Epithelial cell of esophagus (primary cell): ENCODE measurements around the gene RER1.

Experiments used
- DNase-seq: peaks from one replicate; pipeline ENCODE4 v3.0.0; 2010; ENCODE audit warnings: low read depth
- H3K4me3 ChIP-seq: 2 replicates; pipeline ENCODE4 v1.5.1; 2011; ENCODE audit warnings: mild to moderate bottlenecking, low read length, control low read depth
- CTCF ChIP-seq: IDR thresholded peaks from 2 replicates; pipeline ENCODE4 v1.5.1; 2011; ENCODE audit warnings: low read depth, mild to moderate bottlenecking, low read length, control low read depth, inconsistent platforms; ENCODE audit not compliant: insufficient read depth; ENCODE audit errors: missing control alignments

RER1 gene

GRCh38 chr1:2354511-2355372 lies 36.9 kb upstream of the RER1 start:
- DNase-seq: no peak
- no peak for TF ChIP-seq CTCF
- no peak overlapping the region for H3K4me3 ChIP-seq

GRCh38 chr1:2355373-2356261 lies 36.0 kb upstream of the RER1 start:
- H3K4me3 ChIP-seq: no peak overlapping the region
- no peak for TF ChIP-seq CTCF
- DNase-seq: no peak

- no peak overlapping the region for H3K4me3 ChIP-seq
- no peak for DNase-seq
- TF ChIP-seq CTCF: no peak
Observed at GRCh38 chr1:2356401-2356800, 35.2 kb upstream of the RER1 start.

- TF ChIP-seq CTCF: no peak
- DNase-seq: no peak
- H3K4me3 ChIP-seq: no peak overlapping the region
Observed at GRCh38 chr1:2356911-2357845, 34.5 kb upstream of the RER1 start.

GRCh38 chr1:2358072-2358471 lies 33.6 kb upstream of the RER1 start:
- no peak overlapping the region for H3K4me3 ChIP-seq
- DNase-seq: no peak
- TF ChIP-seq CTCF: no peak

GRCh38 chr1:2358651-2359640 lies 32.7 kb upstream of the RER1 start:
- no peak overlapping the region for H3K4me3 ChIP-seq
- TF ChIP-seq CTCF: no peak
- DNase-seq: no peak
